Body of pancreas (tissue), 4 donors: ENCODE results near the gene KREMEN1. TPM values are rescaled to one million over a fixed set of nuclear protein-coding genes. Genes with fewer than 3 reads are reported as not detected.
A peak's percentile ranks its signal among the peaks of the same experiment; 100 is the strongest.
"Not testable (repeated sequence)": the region's sequence is repeated elsewhere in the genome, so short reads cannot be mapped to it uniquely, and the experiment has no call there.

ENCODE experiments used
- ATAC-seq: fragments of 150-250 bp; one replicate; pipeline ENCODE4 v1.9.1; 2016
- DNase-seq, 4 donors: peaks; one replicate each; pipeline ENCODE4 v3.0.0-alpha.2; 2019
- H3K27ac ChIP-seq, 4 donors: fragments of 200-600 bp; sonication (generic); 1 replicate in 3 of 4; 2 replicates in 1 of 4; pipeline versions ENCODE4 v1.5.1 to v1.6.1; 2016 to 2019; ENCODE audit warnings: mild to moderate bottlenecking in 1 of 4, mixed read lengths in 1 of 4, moderate library complexity in 1 of 4
- H3K27me3 ChIP-seq, 2 donors: fragments of 200-600 bp; sonication (generic); one replicate each; pipeline ENCODE4 v1.6.0; 2016; ENCODE audit warnings: mild to moderate bottlenecking in 1 of 2
- H3K36me3 ChIP-seq, 2 donors: fragments of 200-600 bp; sonication (generic); replicated peaks in 1 of 2; 2 replicates each; pipeline ENCODE4 v1.5.1; 2016; ENCODE audit warnings: low read depth in 2 of 2; ENCODE audit not compliant: insufficient read depth in 1 of 2
- H3K4me1 ChIP-seq: fragments of 200-600 bp; sonication (generic); one replicate; pipeline ENCODE4 v1.6.0; 2016
- H3K4me3 ChIP-seq, 2 donors: fragments of 200-600 bp; sonication (generic); 1 replicate in 1 of 2; 2 replicates in 1 of 2; pipeline ENCODE4 v1.5.1; 2016 to 2019
- H3K9me3 ChIP-seq, 3 donors: fragments of 200-600 bp; sonication (generic); 1 replicate in 2 of 3; 2 replicates in 1 of 3; pipeline ENCODE4 v1.5.1; 2016
- CTCF ChIP-seq, 7 experiments: fragments of 450-650 bp in 4 of 7; fragments of 200-600 bp in 3 of 7; sonication (generic) in 3 of 7; IDR thresholded peaks; one replicate each; pipeline ENCODE4 v1.5.1; 2016 to 2019; ENCODE audit warnings: antibody characterized with exemption in 7 of 7
- POLR2A ChIP-seq, 3 donors: fragments of 450-650 bp; IDR thresholded peaks; one replicate each; pipeline ENCODE4 v1.6.1; 2016; ENCODE audit warnings: antibody characterized with exemption in 3 of 3, mild to moderate bottlenecking in 2 of 3
- WGBS, 2 donors: methylation state at CpG; one replicate each; pipeline ENCODE4 v1.1.5; 2017; 5-methylcytosine and 5-hydroxymethylcytosine counted together
- intact Hi-C: fragments of 100-400 bp; cut with DNase I; formaldehyde crosslinking; loops from one replicate; pipeline ENCODE4 v1.15.1; 2023
- total RNA-seq, 2 donors: library from RNA; depleted of rRNA; stranded (reverse); fragments of >200 nt; gene quantifications; one replicate each; pipeline ENCODE4 v1.1.0, GENCODE V29; 2016

KREMEN1 gene
- total RNA-seq, 2 donors from 2014 or later, result 6.6 to 7.3 TPM

- DNase-seq (peak in 3 of 4 donors; percentile 30 to 39 (median 35)), ATAC-seq (no peak)
- Histone ChIP-seq H3K4me3 (no peak overlapping the region), H3K9me3 (no peaks in the 10 kb centered on the region), H3K4me1 (peaks cover 54% of the 10 kb centered on the region), H3K27me3 (no peaks in the 10 kb centered on the region), H3K36me3 (no peaks in the 10 kb centered on the region), H3K27ac (peak overlapping the region; percentile 82 to 93 (median 87))
- no peak for TF ChIP-seq POLR2A (IDR thresholded peaks at IDR 0.05)
- no peak for TF ChIP-seq CTCF (IDR thresholded peaks at IDR 0.05)
- WGBS, 2 donors, result 47 to 66% methylated on average over 6 to 8 of the region's 8 CpGs
- intact Hi-C loops, result no loop called here
Measured at GRCh38 chr22:29032014-29032475, 40.8 kb upstream of the KREMEN1 start.

- peak overlapping the region; percentile 82 to 93 (median 87) for H3K27ac ChIP-seq
Measured at GRCh38 chr22:29032584-29032983, 40.3 kb upstream of the KREMEN1 start.

GRCh38 chr22:29037340-29037932, 35.4 kb upstream of the KREMEN1 start:
- Histone ChIP-seq H3K4me1 (peaks cover 21% of the 10 kb centered on the region), H3K27me3 (no peaks in the 10 kb centered on the region), H3K4me3 (no peak overlapping the region), H3K9me3 (no peaks in the 10 kb centered on the region), H3K27ac (no peak overlapping the region), H3K36me3 (no peaks in the 10 kb centered on the region)
- TF ChIP-seq CTCF (IDR thresholded peaks at IDR 0.05), result no peak
- TF ChIP-seq POLR2A (IDR thresholded peaks at IDR 0.05), result no peak
- intact Hi-C loops, result no loop called here
- WGBS, 2 donors, result 39 to 42% methylated on average over 4 of the region's 4 CpGs
- DNase-seq, result no peak
- ATAC-seq, result no peak

More at GRCh38 chr22:29032584-29032983, 40.3 kb upstream of the KREMEN1 start:
- WGBS, 2 donors, result 9 to 49% methylated on average over 1 to 2 of the region's 2 CpGs
- no peaks in the 10 kb centered on the region for H3K27me3 ChIP-seq
- H3K4me1 ChIP-seq, result peaks cover 54% of the 10 kb centered on the region
- ATAC-seq (peak; percentile 41), DNase-seq (peak; percentile 39 to 66 (median 52))
- intact Hi-C loops, result no loop called here
- no peak for TF ChIP-seq POLR2A (IDR thresholded peaks at IDR 0.05)
- no peaks in the 10 kb centered on the region for H3K36me3 ChIP-seq
- H3K9me3 ChIP-seq, result no peaks in the 10 kb centered on the region
- no peak overlapping the region for H3K4me3 ChIP-seq

DNA sequence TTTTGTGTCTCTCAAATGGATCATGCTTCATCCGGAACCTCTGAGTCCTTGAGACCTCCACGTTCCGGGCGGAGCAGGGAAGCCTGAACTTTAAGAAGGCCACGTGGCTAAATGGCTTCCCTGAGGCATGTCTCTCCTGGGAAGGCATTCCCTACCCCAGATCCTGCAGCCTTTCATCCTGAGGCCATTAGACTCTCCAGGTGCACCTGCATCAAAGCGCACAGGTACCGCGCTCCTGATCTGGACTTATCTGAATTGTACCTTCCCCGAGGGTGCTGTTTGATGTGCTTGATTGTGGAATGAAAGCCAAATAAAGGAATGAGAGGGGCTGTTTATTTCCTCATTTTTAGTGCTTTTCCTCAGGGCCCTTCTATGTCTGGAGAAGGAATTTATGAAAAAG, 33.7 kb upstream of the KREMEN1 start:
- Histone ChIP-seq H3K27ac (no peak overlapping the region), H3K36me3 (no peaks in the 10 kb centered on the region), H3K27me3 (no peaks in the 10 kb centered on the region), H3K4me1 (peaks cover 10% of the 10 kb centered on the region), H3K9me3 (no peaks in the 10 kb centered on the region), H3K4me3 (no peak overlapping the region)
- intact Hi-C loops, result no loop called here
- no peak for DNase-seq
- no peak for TF ChIP-seq POLR2A (IDR thresholded peaks at IDR 0.05)
- TF ChIP-seq CTCF (IDR thresholded peaks at IDR 0.05), result no peak
- ATAC-seq, result no peak
- 67 to 76% methylated on average over 9 of the region's 9 CpGs for WGBS, 2 donors

GRCh38 chr22:29039684-29040083, 33.2 kb upstream of the KREMEN1 start:
- H3K36me3 ChIP-seq, H3K9me3 ChIP-seq, H3K4me1 ChIP-seq, DNase-seq, H3K27me3 ChIP-seq, H3K27ac ChIP-seq, H3K4me3 ChIP-seq, ATAC-seq, intact Hi-C loops: not testable (repeated sequence)
- 82 to 89% methylated on average over 3 to 4 of the region's 4 CpGs for WGBS, 2 donors
